ENCODE results near the gene STX10. TPM values are rescaled to one million over a fixed set of nuclear protein-coding genes. Genes with fewer than 3 reads are reported as not detected.
A peak's percentile ranks its signal among the peaks of the same experiment; 100 is the strongest.

The STX10 gene
- total RNA-seq, 2 experiments from 2014 or later, result 41.6 to 67.8 TPM

GRCh38 chr19:13154241-13154778, 4.1 kb upstream of the STX10 start:
- H3K79me2 ChIP-seq (ENCODE audit: insufficient read depth, low read depth, low read length), result peaks cover 46% of the 10 kb centered on the region
- H3K4me3 ChIP-seq (ENCODE audit: low read depth, low read length, poor library complexity, severe bottlenecking), result peak overlapping the region; percentile 97
- peaks cover 23% of the 10 kb centered on the region for H3K36me3 ChIP-seq (ENCODE audit: insufficient read depth, low read length)
- DNase-seq (ENCODE audit: low spot score), result peak; percentile 60
- peak overlapping the region; percentile 96 for H3K4me2 ChIP-seq (ENCODE audit: low read length)
- peaks cover 39% of the 10 kb centered on the region for H3K4me1 ChIP-seq (ENCODE audit: insufficient read depth, low read length, poor library complexity, severe bottlenecking)
- H2AFZ ChIP-seq (ENCODE audit: low read length), result no peak overlapping the region
- ChIA-PET POLR2A (interaction anchor here (0.6 kb wide), 1 partner anchor 74 kb away, joined by 3 read pairs; no protein-coding TSS in a partner anchor), CTCF (ENCODE audit: unreplicated experiment) (no interaction called here)
- intact Hi-C loops (cut with micrococcal nuclease; ENCODE audit: unreplicated experiment), result loop anchor here (2.0 kb wide), 1 partner anchor 40 kb away; no protein-coding TSS in a partner anchor
- TF ChIP-seq CTCF (conservative IDR thresholded peaks at IDR 0.05; ENCODE audit: low read length) (no peak), EZH2phosphoT487 (IDR thresholded peaks at IDR 0.05; ENCODE audit: borderline replicate concordance, low read depth, low read length) (no peak)
- peak overlapping the region; percentile 100 for H3K27ac ChIP-seq (ENCODE audit: low read depth, low read length, poor library complexity, severe bottlenecking)
- no peaks in the 10 kb centered on the region for H3K9me2 ChIP-seq (ENCODE audit: insufficient read depth, low read length)
- BruUV-seq (replicated peaks), result no TSS peak
- H3K9me3 ChIP-seq (ENCODE audit: low read length), result no peaks in the 10 kb centered on the region
- H4K20me1 ChIP-seq (ENCODE audit: insufficient read depth, low read length), result 0 out of 2 replicates have a peak, but pooled peaks cover 5% of the 10 kb centered on the region

GRCh38 chr19:13153569-13154240, 3.5 kb upstream of the STX10 start:
- BruUV-seq (replicated peaks), result no TSS peak
- peak overlapping the region; percentile 100 for H3K27ac ChIP-seq (ENCODE audit: low read depth, low read length, poor library complexity, severe bottlenecking)
- peak overlapping the region; percentile 96 for H3K4me2 ChIP-seq (ENCODE audit: low read length)
- H3K79me2 ChIP-seq (ENCODE audit: insufficient read depth, low read depth, low read length), result peaks cover 46% of the 10 kb centered on the region
- no peaks in the 10 kb centered on the region for H3K9me3 ChIP-seq (ENCODE audit: low read length)
- H4K20me1 ChIP-seq (ENCODE audit: insufficient read depth, low read length), result 0 out of 2 replicates have a peak, but pooled peaks cover 5% of the 10 kb centered on the region
- TF ChIP-seq EZH2phosphoT487 (IDR thresholded peaks at IDR 0.05; ENCODE audit: borderline replicate concordance, low read depth, low read length), result no peak
- peak; percentile 19 for TF ChIP-seq CTCF (conservative IDR thresholded peaks at IDR 0.05; ENCODE audit: low read length)
- H3K4me3 ChIP-seq (ENCODE audit: low read depth, low read length, poor library complexity, severe bottlenecking), result peak overlapping the region; percentile 97
- peak; percentile 78 for DNase-seq (ENCODE audit: low spot score)
- POLR2A ChIA-PET, result interaction anchor here (0.6 kb wide), 1 partner anchor 73 kb away, joined by 3 read pairs; no protein-coding TSS in a partner anchor
- CTCF ChIA-PET (ENCODE audit: unreplicated experiment), result interaction anchor here (1.0 kb wide), 1 partner anchor 28 kb away, joined by 3 read pairs; no protein-coding TSS in a partner anchor
- H3K36me3 ChIP-seq (ENCODE audit: insufficient read depth, low read length), result peaks cover 23% of the 10 kb centered on the region
- intact Hi-C loops (cut with micrococcal nuclease; ENCODE audit: unreplicated experiment), result loop anchor here (1.0 to 2.0 kb wide), 3 partner anchors 13 to 49 kb away; no protein-coding TSS in a partner anchor
- peaks cover 38% of the 10 kb centered on the region for H3K4me1 ChIP-seq (ENCODE audit: insufficient read depth, low read length, poor library complexity, severe bottlenecking)
- H2AFZ ChIP-seq (ENCODE audit: low read length), result no peak overlapping the region
- no peaks in the 10 kb centered on the region for H3K9me2 ChIP-seq (ENCODE audit: insufficient read depth, low read length)

Measured in OCI-LY7 (cell line).